K562 (cell line): ENCODE data around the gene DDX18.

Experiments
- TF ChIP-seq, protein P1 (sequence below), 3 experiments: IDR thresholded peaks in 2 of 3; conservative IDR thresholded peaks in 1 of 3; 2 replicates each; pipeline ENCODE4 v1.5.1; 2011 to 2012; ENCODE audit warnings: low read length in 3 of 3, mild to moderate bottlenecking in 3 of 3, control low read depth in 2 of 3, improper control_type of control experiment in 1 of 3, inconsistent platforms in 1 of 3, low read depth in 1 of 3, mixed read lengths in 1 of 3, moderate library complexity in 1 of 3; ENCODE audit not compliant: insufficient read depth in 2 of 3
- TF ChIP-seq, protein P2 (sequence below): fragments of 250-450 bp; sonication (Bioruptor Pico); IDR thresholded peaks from 2 replicates; pipeline ENCODE4 v1.5.0; 2021; ENCODE audit warnings: mild to moderate bottlenecking, borderline replicate concordance

GRCh38 chr2:117859924-117860647 is 45.6 kb downstream of the DDX18 start:
- TF ChIP-seq, protein P1, sequence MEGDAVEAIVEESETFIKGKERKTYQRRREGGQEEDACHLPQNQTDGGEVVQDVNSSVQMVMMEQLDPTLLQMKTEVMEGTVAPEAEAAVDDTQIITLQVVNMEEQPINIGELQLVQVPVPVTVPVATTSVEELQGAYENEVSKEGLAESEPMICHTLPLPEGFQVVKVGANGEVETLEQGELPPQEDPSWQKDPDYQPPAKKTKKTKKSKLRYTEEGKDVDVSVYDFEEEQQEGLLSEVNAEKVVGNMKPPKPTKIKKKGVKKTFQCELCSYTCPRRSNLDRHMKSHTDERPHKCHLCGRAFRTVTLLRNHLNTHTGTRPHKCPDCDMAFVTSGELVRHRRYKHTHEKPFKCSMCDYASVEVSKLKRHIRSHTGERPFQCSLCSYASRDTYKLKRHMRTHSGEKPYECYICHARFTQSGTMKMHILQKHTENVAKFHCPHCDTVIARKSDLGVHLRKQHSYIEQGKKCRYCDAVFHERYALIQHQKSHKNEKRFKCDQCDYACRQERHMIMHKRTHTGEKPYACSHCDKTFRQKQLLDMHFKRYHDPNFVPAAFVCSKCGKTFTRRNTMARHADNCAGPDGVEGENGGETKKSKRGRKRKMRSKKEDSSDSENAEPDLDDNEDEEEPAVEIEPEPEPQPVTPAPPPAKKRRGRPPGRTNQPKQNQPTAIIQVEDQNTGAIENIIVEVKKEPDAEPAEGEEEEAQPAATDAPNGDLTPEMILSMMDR (IDR thresholded peaks at IDR 0.05 in 2 of 3, conservative IDR thresholded peaks at IDR 0.05 in 1 of 3; ENCODE audit: insufficient read depth in 2 of 3, low read depth in 1 of 3, low read length in 3 of 3) = no peak
- TF ChIP-seq, protein P2, sequence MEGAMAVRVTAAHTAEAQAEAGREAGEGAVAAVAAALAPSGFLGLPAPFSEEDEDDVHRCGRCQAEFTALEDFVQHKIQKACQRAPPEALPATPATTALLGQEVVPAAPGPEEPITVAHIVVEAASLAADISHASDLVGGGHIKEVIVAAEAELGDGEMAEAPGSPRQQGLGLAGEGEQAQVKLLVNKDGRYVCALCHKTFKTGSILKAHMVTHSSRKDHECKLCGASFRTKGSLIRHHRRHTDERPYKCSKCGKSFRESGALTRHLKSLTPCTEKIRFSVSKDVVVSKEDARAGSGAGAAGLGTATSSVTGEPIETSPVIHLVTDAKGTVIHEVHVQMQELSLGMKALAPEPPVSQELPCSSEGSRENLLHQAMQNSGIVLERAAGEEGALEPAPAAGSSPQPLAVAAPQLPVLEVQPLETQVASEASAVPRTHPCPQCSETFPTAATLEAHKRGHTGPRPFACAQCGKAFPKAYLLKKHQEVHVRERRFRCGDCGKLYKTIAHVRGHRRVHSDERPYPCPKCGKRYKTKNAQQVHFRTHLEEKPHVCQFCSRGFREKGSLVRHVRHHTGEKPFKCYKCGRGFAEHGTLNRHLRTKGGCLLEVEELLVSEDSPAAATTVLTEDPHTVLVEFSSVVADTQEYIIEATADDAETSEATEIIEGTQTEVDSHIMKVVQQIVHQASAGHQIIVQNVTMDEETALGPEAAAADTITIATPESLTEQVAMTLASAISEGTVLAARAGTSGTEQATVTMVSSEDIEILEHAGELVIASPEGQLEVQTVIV (CRISPR knock-in tag) = no peak
